Naive thymus-derived CD4-positive, alpha-beta T cell (primary cell): Measurements from ENCODE around the gene GSN. TPM values are rescaled to one million over a fixed set of nuclear protein-coding genes. Genes with fewer than 3 reads are reported as not detected.

Experiments used
- ATAC-seq: fragments of 150-1000 bp; cut with Tn5 transposase; 2 replicates; pipeline ENCODE4 v1.10.0; 2021; ENCODE audit warnings: mild to moderate bottlenecking, moderate library complexity
- CTCF ChIA-PET: fragments of 350-600 bp; sonication (Branson Sonifier 250); formaldehyde crosslinking; loops from one replicate; lab custom pipeline; 2021; ENCODE audit warnings: antibody characterized with exemption; lab: Charles Lee
- POLR2A ChIA-PET: fragments of 350-600 bp; sonication (Branson Sonifier 250); formaldehyde crosslinking; loops from one replicate; lab custom pipeline; 2021; ENCODE audit warnings: antibody characterized with exemption, inconsistent platforms; lab: Charles Lee
- DNase-seq, 9 donors: peaks; one replicate each; pipeline versions ENCODE4 v3.0.0 to v3.0.0-alpha.2; 2020 to 2022; ENCODE audit warnings: mixed read lengths in 1 of 9
- H3K27ac ChIP-seq: one replicate; pipeline ENCODE4 v1.7.0; 2013; ENCODE audit warnings: mild to moderate bottlenecking, low read depth, low read length, moderate library complexity
- H3K27me3 ChIP-seq, 2 donors: one replicate each; pipeline ENCODE4 v1.7.0; 2013; ENCODE audit warnings: low read length in 2 of 2, mild to moderate bottlenecking in 2 of 2, moderate library complexity in 2 of 2; ENCODE audit not compliant: control insufficient read depth in 2 of 2, insufficient read depth in 2 of 2
- H3K36me3 ChIP-seq, 3 experiments: 1 replicate in 2 of 3; 2 replicates in 1 of 3; pipeline ENCODE4 v1.7.0; 2013; ENCODE audit warnings: low read length in 3 of 3, mild to moderate bottlenecking in 3 of 3, moderate library complexity in 1 of 3; ENCODE audit not compliant: insufficient read depth in 3 of 3, control insufficient read depth in 2 of 3
- H3K4me1 ChIP-seq, 2 donors: one replicate each; pipeline ENCODE4 v1.7.0; 2013; ENCODE audit warnings: low read length in 2 of 2, mild to moderate bottlenecking in 2 of 2, moderate library complexity in 1 of 2; ENCODE audit not compliant: control insufficient read depth in 2 of 2, insufficient read depth in 2 of 2
- H3K4me3 ChIP-seq: 2 replicates; pipeline ENCODE4 v1.7.0; 2013; ENCODE audit warnings: mild to moderate bottlenecking, low read length
- H3K9me3 ChIP-seq, 3 experiments: 1 replicate in 2 of 3; 2 replicates in 1 of 3; pipeline ENCODE4 v1.7.0; 2013; ENCODE audit warnings: low read length in 3 of 3; ENCODE audit not compliant: control insufficient read depth in 2 of 3
- H3K27ac Mint-ChIP-seq, 9 donors: one replicate each; pipeline ENCODE4 v1.8.0; 2020 to 2022; ENCODE audit warnings: mixed read lengths in 9 of 9, mild to moderate bottlenecking in 8 of 9, moderate library complexity in 5 of 9, inconsistent platforms in 2 of 9
- H3K27me3 Mint-ChIP-seq, 5 donors: one replicate each; pipeline ENCODE4 v1.8.0; 2021 to 2022; ENCODE audit warnings: mixed read lengths in 5 of 5, mild to moderate bottlenecking in 1 of 5
- H3K36me3 Mint-ChIP-seq, 5 donors: one replicate each; pipeline ENCODE4 v1.8.0; 2020 to 2022; ENCODE audit warnings: mixed read lengths in 5 of 5, mild to moderate bottlenecking in 3 of 5, inconsistent platforms in 1 of 5
- H3K4me1 Mint-ChIP-seq, 7 donors: one replicate each; pipeline ENCODE4 v1.8.0; 2020 to 2022; ENCODE audit warnings: mixed read lengths in 7 of 7, mild to moderate bottlenecking in 3 of 7, inconsistent platforms in 1 of 7
- H3K4me3 Mint-ChIP-seq, 10 donors: one replicate each; pipeline ENCODE4 v1.8.0; 2020 to 2022; ENCODE audit warnings: mild to moderate bottlenecking in 10 of 10, mixed read lengths in 10 of 10, moderate library complexity in 6 of 10, inconsistent platforms in 2 of 10
- H3K9me3 Mint-ChIP-seq, 11 donors: one replicate each; pipeline ENCODE4 v1.8.0; 2020 to 2022; ENCODE audit warnings: mixed read lengths in 11 of 11, mild to moderate bottlenecking in 4 of 11, inconsistent platforms in 1 of 11, moderate library complexity in 1 of 11
- intact Hi-C, 2 donors: fragments of 100-400 bp; cut with micrococcal nuclease; formaldehyde crosslinking; loops; one replicate each; pipeline ENCODE4 v1.15.1; 2023
- polyA plus RNA-seq, 2 donors: library from polyadenylated mRNA; unstranded; fragments of 300-500 nt; fragmentation: Illumina TruSeq; gene quantifications; one replicate each; pipeline ENCODE4 v1.2.3, GENCODE V29; 2021
- total RNA-seq, 6 experiments: library from RNA in 5 of 6; stranded (reverse) in 5 of 6; gene quantifications; 1 replicate in 5 of 6; 2 replicates in 1 of 6; pipeline ENCODE4 v1.2.3 and lab custom pipeline; 2021 to 2026

Gene GSN
- total and polyA plus RNA-seq, 7 experiments from 2014 or later: 2.9 to 34.6 (median 6.4) TPM

- ChIA-PET CTCF (interaction anchor here (2.5 kb wide), 1 partner anchor 10 kb away, joined by 11 read pairs; no protein-coding TSS in a partner anchor), POLR2A (no interaction called here)
- Histone ChIP-seq H3K4me3 (no peak overlapping the region), H3K36me3 (no peaks in the 10 kb centered on the region), H3K4me1 (no peaks in the 10 kb centered on the region), H3K27ac (no peak overlapping the region), H3K27me3 (no peaks in the 10 kb centered on the region), H3K9me3 (no peaks in the 10 kb centered on the region)
- intact Hi-C loops: no loop called here
- DNase-seq (no peak), ATAC-seq (no peak)
- H3K9me3 Mint-ChIP-seq: no peaks in the 10 kb centered on the region
- peaks cover 0 to 2% (median 0%) of the 10 kb centered on the region in 5 donors for H3K27me3 Mint-ChIP-seq
- H3K36me3 Mint-ChIP-seq: peaks cover 0 to 15% (median 3%) of the 10 kb centered on the region in 5 donors
- H3K27ac Mint-ChIP-seq: peak overlapping the region in 1 of 9 donors; percentile 16
- H3K4me1 Mint-ChIP-seq: no peaks in the 10 kb centered on the region
- no peak overlapping the region for H3K4me3 Mint-ChIP-seq
Observed at GRCh38 chr9:121309833-121310425, 42.0 kb downstream of the GSN start.

- Mint-ChIP-seq H3K36me3 (peaks cover 0 to 15% (median 3%) of the 10 kb centered on the region in 5 donors), H3K27me3 (peaks cover 0 to 2% (median 0%) of the 10 kb centered on the region in 5 donors), H3K4me1 (no peaks in the 10 kb centered on the region), H3K9me3 (no peaks in the 10 kb centered on the region), H3K27ac (no peak overlapping the region), H3K4me3 (no peak overlapping the region)
- ATAC-seq (no peak), DNase-seq (no peak)
- Histone ChIP-seq H3K36me3 (no peaks in the 10 kb centered on the region), H3K9me3 (no peaks in the 10 kb centered on the region), H3K4me1 (no peaks in the 10 kb centered on the region), H3K4me3 (no peak overlapping the region), H3K27me3 (no peaks in the 10 kb centered on the region), H3K27ac (no peak overlapping the region)
- ChIA-PET CTCF (interaction anchor here (2.5 kb wide), 1 partner anchor 9 kb away, joined by 11 read pairs; no protein-coding TSS in a partner anchor), POLR2A (no interaction called here)
- intact Hi-C loops: no loop called here
Observed at GRCh38 chr9:121310571-121310970, 42.6 kb downstream of the GSN start.

DNA sequence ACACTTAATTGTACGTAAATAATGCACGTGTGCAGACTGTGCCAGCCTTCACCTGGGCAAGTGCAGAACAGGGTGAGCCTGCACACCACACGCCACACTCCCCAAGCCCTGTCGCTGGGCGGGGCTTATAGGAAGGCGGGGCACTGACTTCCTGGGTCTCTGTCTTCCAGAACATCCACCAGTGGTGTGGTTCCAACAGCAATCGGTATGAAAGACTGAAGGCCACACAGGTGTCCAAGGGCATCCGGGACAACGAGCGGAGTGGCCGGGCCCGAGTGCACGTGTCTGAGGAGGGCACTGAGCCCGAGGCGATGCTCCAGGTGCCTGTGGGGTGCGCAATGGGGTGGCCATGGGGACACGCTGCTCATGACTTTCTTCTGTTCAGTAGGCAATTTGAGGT is 44.2 kb downstream of the GSN start:
- Mint-ChIP-seq H3K36me3 (peaks cover 0 to 15% (median 3%) of the 10 kb centered on the region in 5 donors), H3K27me3 (peaks cover 0 to 2% (median 0%) of the 10 kb centered on the region in 5 donors), H3K4me3 (no peak overlapping the region), H3K4me1 (no peaks in the 10 kb centered on the region), H3K27ac (peak overlapping the region in 1 of 9 donors; percentile 18), H3K9me3 (no peaks in the 10 kb centered on the region)
- H3K27me3 ChIP-seq: no peaks in the 10 kb centered on the region
- intact Hi-C loops: no loop called here
- H3K4me3 ChIP-seq: no peak overlapping the region
- no peaks in the 10 kb centered on the region for H3K36me3 ChIP-seq
- POLR2A ChIA-PET: no interaction called here
- CTCF ChIA-PET: no interaction called here
- H3K27ac ChIP-seq: no peak overlapping the region
- no peaks in the 10 kb centered on the region for H3K4me1 ChIP-seq
- ATAC-seq: no peak
- DNase-seq: no peak
- H3K9me3 ChIP-seq: no peaks in the 10 kb centered on the region

- DNase-seq (no peak), ATAC-seq (no peak)
- ChIA-PET CTCF (interaction anchor here (12.3 kb wide), 1 partner anchor 88 kb away, joined by 190 read pairs; no protein-coding TSS in a partner anchor), POLR2A (no interaction called here)
- Mint-ChIP-seq H3K27ac (peak overlapping the region in 1 of 9 donors; percentile 59), H3K27me3 (peaks cover 0 to 2% (median 0%) of the 10 kb centered on the region in 5 donors), H3K36me3 (peaks cover 0 to 20% (median 0%) of the 10 kb centered on the region in 5 donors), H3K9me3 (no peaks in the 10 kb centered on the region), H3K4me3 (no peak overlapping the region), H3K4me1 (no peaks in the 10 kb centered on the region)
- H3K36me3 ChIP-seq: no peaks in the 10 kb centered on the region
- H3K4me3 ChIP-seq: no peak overlapping the region
- H3K9me3 ChIP-seq: no peaks in the 10 kb centered on the region
- no peak overlapping the region for H3K27ac ChIP-seq
- intact Hi-C loops: no loop called here
- H3K27me3 ChIP-seq: no peaks in the 10 kb centered on the region
- H3K4me1 ChIP-seq: no peaks in the 10 kb centered on the region
Observed at GRCh38 chr9:121313458-121314152, 45.6 kb downstream of the GSN start.

DNA sequence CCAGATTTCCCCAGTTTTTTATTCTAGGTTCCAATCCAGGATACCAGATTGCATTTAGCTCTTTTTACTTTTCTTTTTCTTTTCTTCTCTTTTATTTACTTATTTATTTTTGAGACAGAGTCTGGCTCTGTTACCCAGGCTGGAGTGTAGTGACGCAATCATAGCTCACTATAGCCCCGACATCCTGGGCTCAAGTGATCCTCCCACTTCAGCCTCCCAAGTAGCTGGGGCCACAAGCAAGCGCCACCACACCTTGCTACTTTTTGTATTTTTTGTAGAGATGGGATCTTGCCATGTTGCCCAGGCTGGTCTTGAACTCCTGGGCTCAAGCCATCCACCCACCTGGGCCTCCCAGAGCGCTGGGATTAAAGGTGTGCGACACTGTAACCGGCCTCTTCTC is 48.4 kb downstream of the GSN start:
- ATAC-seq: no peak
- CTCF ChIA-PET: interaction anchor here (0.7 to 12.3 kb wide), 3 partner anchors 55 to 85 kb away, joined by 3 to 190 read pairs (median 3); no protein-coding TSS in a partner anchor

DNA sequence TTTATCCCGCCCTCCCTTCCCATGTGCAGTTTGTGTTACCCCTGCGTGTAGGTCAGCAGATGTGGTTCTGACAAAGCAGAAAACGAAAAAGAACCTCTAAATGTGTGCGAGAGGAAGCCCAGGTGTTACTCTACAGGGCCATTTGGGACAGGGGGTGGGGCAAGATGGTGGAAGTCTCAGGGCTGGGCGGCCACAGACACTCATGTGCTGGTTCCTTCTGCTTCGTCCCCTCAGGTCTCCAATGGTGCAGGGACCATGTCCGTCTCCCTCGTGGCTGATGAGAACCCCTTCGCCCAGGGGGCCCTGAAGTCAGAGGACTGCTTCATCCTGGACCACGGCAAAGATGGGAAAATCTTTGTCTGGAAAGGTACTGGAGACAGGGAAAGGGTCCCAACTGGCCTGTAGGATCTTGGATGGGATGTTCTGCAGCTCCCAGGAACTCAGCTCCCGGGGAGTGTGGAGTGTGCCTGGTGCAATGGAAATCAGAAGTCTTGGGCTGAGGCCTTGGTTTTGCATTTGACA is 49.0 kb downstream of the GSN start:
- no peak for ATAC-seq
- no peak overlapping the region for H3K4me3 Mint-ChIP-seq
- no peaks in the 10 kb centered on the region for H3K36me3 ChIP-seq
- H3K4me3 ChIP-seq: no peak overlapping the region
- ChIA-PET CTCF (interaction anchor here (0.9 to 12.3 kb wide), 4 partner anchors 10 to 84 kb away, joined by 3 to 190 read pairs (median 4); no protein-coding TSS in a partner anchor), POLR2A (no interaction called here)
- no peaks in the 10 kb centered on the region for H3K9me3 Mint-ChIP-seq
- DNase-seq: no peak
- peaks cover 0 to 13% (median 7%) of the 10 kb centered on the region in 7 donors for H3K4me1 Mint-ChIP-seq
- H3K9me3 ChIP-seq: no peaks in the 10 kb centered on the region
- H3K27ac ChIP-seq: no peak overlapping the region
- peaks cover 5 to 13% of the 10 kb centered on the region in 2 donors for H3K4me1 ChIP-seq
- no peaks in the 10 kb centered on the region for H3K27me3 ChIP-seq
- H3K36me3 Mint-ChIP-seq: peaks cover 0 to 19% (median 0%) of the 10 kb centered on the region in 5 donors
- intact Hi-C loops: no loop called here
- no peaks in the 10 kb centered on the region for H3K27me3 Mint-ChIP-seq
- H3K27ac Mint-ChIP-seq: no peak overlapping the region

More for the DNA sequence above, 48.4 kb downstream of the GSN start:
- Histone ChIP-seq H3K4me3 (no peak overlapping the region), H3K9me3 (no peaks in the 10 kb centered on the region), H3K4me1 (peaks cover 5 to 12% of the 10 kb centered on the region in 2 donors), H3K36me3 (no peaks in the 10 kb centered on the region), H3K27ac (no peak overlapping the region), H3K27me3 (no peaks in the 10 kb centered on the region)
- intact Hi-C loops: no loop called here
- DNase-seq: no peak
- H3K4me3 Mint-ChIP-seq: no peak overlapping the region
- POLR2A ChIA-PET: no interaction called here
- H3K27ac Mint-ChIP-seq: no peak overlapping the region
- H3K4me1 Mint-ChIP-seq: peaks cover 0 to 12% (median 6%) of the 10 kb centered on the region in 7 donors
- H3K36me3 Mint-ChIP-seq: peaks cover 0 to 24% (median 0%) of the 10 kb centered on the region in 5 donors
- no peaks in the 10 kb centered on the region for H3K27me3 Mint-ChIP-seq
- H3K9me3 Mint-ChIP-seq: no peaks in the 10 kb centered on the region
